ENCODE data around the gene ADGRB3. TPM values are rescaled to one million over a fixed set of nuclear protein-coding genes. Genes with fewer than 3 reads are reported as not detected.

The ADGRB3 gene
- polyA plus RNA-seq, 3 donors, result 0.08 to 0.46 (median 0.11) TPM

DNA sequence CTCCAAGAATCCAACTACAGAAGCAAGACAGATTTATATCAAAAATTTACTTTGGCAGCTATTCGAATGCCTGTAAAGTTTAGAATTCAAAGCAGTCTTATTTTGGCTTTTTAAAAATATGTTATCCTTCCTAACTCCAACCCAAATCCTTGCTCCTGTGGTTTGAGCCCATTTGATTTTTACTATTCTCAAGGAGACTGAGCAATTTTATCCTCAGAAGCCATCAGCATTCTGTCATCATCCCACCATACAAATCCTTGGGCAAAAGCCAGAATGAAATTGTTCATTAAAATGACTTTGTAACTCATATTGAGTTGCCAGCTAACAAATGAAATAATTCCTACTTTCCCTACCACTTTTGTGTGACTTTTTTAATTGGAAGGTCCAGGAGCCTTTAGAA, 392.8 kb downstream of the ADGRB3 start:
- WGBS, 3 donors, result 75 to 88% (median 78%) methylated on average over 1 of the region's 1 CpG
- H3K27ac ChIP-seq (ENCODE audit: low read depth, low read length), result no peak overlapping the region

DNA sequence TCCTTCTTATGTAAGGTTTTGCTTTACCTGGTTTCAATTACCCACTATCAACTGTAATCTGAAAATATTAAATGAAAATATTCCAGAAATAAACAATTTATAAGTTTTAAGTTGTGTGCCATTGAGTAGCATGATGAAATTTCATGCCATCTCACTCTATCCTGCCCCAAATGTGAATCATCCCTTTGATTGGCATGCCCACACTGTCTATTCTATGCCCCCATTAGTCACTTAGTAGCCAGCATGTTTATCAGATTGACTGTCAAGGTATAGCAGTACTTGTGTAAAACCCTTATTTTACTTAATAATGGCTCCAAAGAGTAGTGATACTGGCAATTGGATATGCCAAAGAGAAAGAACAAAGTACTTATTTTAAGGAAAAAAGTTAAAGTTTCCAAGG, 403.8 kb downstream of the ADGRB3 start:
- H3K27ac ChIP-seq (ENCODE audit: low read depth, low read length), result no peak overlapping the region

DNA sequence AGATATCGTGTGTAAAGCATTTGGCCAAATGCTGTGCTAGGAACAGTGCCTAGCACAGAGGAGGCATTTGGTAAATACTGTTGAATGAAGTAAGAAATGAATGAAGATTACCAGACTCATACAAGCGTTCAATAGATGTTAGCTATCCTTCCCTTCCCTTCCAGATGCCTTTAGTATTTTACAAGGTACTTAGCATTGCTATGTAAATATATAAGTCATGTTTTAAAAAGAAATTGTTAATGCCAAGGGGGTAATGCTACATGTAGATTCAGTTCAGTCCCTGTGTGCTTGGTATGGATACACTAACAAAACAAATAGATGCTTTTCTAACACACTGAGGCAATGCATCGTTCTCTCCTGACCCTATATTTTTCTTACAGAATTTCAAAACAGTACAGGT, 407.2 kb downstream of the ADGRB3 start:
- H3K27ac ChIP-seq (ENCODE audit: low read depth, low read length), result no peak overlapping the region
- 72 to 86% (median 73%) methylated on average over 3 of the region's 3 CpGs for WGBS, 3 donors

DNA sequence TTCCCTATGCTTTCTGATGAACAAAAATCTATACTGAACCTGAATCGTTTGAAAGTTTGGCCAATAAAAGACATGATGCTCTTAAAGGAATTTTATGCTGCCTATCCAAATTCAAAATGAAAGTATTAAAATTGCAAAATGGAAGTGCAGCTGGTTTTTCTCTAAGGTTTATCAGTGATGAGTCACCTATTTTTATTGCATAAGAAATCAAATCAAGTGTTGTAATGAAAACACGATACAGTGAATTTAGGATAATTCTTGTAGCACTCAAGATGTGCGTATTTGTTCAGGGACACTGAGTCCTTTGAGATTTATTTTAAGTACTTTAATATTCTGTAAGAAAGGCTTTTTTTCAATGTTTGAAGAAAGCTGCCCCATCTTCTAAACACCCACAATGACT, 409.5 kb downstream of the ADGRB3 start:
- 57 to 73% (median 63%) methylated on average over 3 of the region's 3 CpGs for WGBS, 3 donors
- H3K27ac ChIP-seq (ENCODE audit: low read depth, low read length), result no peak overlapping the region

DNA sequence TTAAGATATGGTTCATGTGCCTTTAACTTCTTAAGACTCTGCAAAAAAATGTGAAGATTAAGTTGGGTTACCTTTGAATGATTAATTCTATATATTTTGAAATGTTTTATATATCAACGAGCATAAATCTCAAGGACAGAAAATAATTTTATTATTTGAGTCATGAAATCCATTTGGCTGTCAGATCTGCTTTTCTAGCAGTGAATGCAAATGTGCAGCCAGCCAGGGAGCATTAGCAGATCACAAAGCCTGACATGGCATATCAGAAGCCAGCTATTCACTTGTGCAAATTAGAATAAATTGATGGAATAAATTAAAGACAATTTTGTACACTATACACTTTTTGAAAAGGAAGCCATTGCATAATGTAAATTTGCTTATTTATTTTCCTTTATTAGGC, 424.3 kb downstream of the ADGRB3 start:
- H3K27ac ChIP-seq (ENCODE audit: low read depth, low read length), result no peak overlapping the region
- 44 to 65% (median 63%) methylated on average over 1 of the region's 1 CpG for WGBS, 3 donors

DNA sequence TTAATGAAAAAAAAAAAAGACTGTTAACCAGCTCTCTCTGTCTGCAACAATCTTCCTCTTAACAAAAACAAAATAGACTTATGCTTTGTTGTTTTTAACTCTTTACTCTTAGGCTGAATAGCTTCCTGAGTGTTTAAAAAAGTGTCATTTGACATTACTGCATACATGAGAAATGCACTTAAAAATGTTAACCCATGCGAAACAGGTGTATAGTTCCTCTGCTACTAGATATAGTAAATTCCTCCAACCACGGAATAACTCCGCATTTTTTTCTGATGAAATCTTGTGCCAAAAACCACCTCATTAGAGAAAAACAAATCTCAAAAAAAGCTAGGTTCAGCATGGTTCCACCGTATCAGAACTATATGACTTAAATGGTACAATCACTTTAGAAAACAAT, 426.0 kb downstream of the ADGRB3 start:
- H3K27ac ChIP-seq (ENCODE audit: low read depth, low read length), result no peak overlapping the region
- 61 to 87% (median 80%) methylated on average over 4 of the region's 4 CpGs for WGBS, 3 donors

DNA sequence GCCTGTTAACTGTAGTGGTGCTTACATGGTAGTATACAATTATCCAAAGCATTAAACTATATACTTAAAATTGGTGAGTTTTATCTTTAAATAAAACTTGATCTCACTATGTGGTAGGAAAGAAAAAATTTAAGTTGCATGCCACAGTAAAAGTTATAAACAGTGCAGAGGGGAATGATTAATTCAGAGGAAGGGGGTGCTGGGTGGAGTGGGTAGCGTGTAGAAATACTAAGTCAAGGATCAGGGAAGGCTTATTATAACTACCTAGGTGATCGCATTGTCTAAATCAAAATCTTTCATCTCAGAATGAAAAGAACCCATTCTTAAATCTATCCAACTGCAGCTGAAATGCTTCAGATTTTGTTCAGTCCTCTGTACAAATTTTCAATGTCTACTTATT, 428.3 kb downstream of the ADGRB3 start:
- WGBS, 3 donors, result 84 to 99% (median 93%) methylated on average over 2 of the region's 2 CpGs
- H3K27ac ChIP-seq (ENCODE audit: low read depth, low read length), result no peak overlapping the region

DNA sequence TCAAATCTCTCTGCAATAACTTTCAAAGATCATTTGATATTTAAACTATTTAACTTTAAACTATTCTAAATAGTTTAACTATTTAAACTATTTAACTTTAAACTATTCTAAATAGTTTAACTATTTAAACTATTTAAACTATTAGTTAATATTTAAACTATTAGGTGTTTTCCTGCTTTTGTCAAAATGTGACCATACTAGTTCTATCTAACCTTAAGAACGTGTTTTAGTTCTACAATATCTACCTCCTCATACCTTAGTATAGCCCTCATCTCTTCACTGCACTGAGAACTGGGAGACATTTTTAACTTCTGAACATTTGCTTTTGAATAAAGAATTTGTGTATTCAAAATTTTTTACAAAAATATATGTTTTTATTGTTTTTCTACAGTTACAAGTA, 429.1 kb downstream of the ADGRB3 start:
- no peak overlapping the region for H3K27ac ChIP-seq (ENCODE audit: low read depth, low read length)
- 43 to 85% (median 74%) methylated on average over 1 of the region's 1 CpG for WGBS, 3 donors

DNA sequence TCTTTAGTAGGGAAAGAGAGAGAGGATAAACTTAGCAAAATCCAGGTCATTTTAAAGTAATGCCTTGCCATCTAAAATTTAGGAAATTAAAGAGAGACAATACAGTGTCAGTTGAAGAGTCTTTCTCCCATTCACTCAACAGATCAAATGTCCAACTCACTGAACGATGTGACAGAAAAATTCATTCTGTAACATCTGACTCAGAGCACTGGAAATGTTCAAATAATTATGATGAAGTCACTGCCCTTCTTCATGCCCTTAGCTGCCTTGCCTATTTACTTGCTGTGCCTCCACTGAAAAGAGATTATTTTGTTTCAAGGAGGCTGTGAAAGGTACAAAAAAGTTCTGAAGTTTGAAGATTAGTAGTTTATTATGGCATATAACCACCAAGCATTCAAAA, 434.8 kb downstream of the ADGRB3 start:
- no peak overlapping the region for H3K27ac ChIP-seq (ENCODE audit: low read depth, low read length)
- WGBS, 3 donors, result 72 to 81% (median 75%) methylated on average over 1 of the region's 1 CpG

DNA sequence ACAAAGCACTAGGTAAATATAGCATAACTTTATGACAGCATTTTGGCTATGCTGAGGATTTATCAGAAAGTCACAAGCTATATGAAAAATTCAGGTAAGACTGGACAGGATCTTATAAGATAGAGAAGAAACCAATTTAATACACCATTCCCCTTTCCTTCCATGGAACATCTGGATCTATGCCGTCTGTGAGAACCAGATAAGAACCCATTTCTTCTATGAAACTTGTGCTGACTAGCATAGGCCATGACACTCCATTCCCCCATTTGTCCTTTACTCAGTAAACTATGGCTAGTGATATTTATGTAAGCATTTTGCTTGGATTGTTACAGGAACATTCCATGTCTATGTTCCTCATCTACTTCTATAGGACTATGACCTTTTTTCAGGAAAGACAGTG, 437.7 kb downstream of the ADGRB3 start:
- WGBS, 3 donors, result 84 to 94% (median 88%) methylated on average over 1 of the region's 1 CpG
- H3K27ac ChIP-seq (ENCODE audit: low read depth, low read length), result no peak overlapping the region

DNA sequence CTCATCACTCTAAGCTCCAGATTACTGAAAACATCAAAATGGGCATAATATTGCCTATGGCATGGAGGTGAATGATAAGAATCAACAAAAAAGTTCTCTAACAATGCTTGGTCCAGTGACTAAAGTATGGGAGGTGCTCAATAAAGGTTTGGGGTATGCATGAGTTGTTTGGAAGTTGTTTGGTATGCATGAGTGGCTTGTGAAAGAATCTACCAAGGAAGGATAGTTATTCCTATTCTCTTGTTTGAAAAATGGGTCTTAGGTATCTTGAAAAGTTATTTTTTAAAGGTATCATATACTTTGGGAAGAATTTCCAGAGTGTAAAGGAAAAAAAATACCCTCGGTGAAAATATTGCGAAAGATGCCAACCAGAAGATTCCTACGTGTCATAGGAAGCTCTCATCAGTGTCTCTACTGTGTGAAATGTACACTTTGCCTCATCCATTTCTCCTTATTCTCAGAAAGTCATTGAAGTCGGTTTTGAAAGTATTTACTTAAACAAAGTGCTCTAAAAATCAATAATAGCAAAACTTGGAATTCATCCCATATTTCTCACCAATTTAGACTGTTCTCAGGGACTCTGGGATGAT, 449.8 kb downstream of the ADGRB3 start:
- H3K27ac ChIP-seq (ENCODE audit: low read depth, low read length), result no peak overlapping the region
- 43 to 79% (median 77%) methylated on average over 4 of the region's 4 CpGs for WGBS, 3 donors

DNA sequence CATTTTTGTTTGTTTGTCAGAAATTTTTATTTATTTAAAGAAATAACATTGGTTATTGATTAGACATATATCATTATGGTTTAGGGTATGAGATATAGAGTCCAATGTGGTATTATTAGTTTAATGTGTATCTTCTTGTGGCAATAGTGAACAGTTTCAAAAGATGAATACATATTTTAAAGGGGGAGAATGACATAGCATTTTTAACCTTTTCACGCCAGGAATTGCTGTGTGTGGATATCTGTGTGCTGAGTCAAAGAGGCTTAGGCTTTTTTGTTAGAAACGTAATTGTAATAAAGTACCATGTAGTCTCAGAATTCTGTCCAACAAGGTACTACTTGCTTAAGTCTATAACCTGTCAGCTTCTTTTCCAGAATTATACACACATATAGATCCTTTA, 451.6 kb downstream of the ADGRB3 start:
- 81 to 88% (median 82%) methylated on average over 2 of the region's 2 CpGs for WGBS, 3 donors
- H3K27ac ChIP-seq (ENCODE audit: low read depth, low read length), result no peak overlapping the region

DNA sequence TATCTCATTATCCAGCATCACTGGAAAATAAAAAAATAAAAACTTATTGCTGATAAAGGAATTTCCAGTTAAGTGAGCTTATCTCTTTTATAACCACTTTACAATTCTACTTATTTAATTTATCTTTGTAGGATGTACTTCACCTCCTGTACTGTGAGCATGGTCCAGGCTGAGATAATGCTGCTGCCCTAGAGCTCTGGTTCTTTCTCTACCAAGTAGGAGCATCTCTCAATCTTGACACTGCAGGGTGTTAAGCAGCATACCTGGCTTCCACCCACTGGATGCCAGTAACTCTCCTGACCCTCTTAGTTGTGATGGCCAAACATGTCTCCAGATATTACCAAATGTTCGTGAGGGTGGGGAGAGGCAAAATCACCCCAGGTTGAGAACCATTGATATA, 454.5 kb downstream of the ADGRB3 start:
- H3K27ac ChIP-seq (ENCODE audit: low read depth, low read length), result no peak overlapping the region

DNA sequence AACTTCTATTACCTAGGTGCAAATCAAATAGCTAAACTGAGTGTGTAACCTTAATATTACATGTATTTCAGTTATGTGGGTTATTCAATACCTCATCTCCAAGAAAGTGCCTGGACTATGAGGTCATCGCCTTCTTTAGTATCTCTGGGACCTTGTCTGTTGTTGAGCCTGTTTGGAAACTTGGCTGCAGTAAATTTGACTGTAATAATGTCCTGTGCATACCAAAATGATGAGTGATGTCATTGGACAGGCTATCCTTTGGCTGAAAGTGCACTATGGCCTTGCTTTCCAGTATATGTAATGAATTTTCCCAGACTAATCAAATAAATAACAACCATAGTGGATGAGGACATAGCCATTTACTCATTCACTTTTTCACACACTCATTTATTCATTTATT, 455.1 kb downstream of the ADGRB3 start:
- WGBS, 3 donors, result 67 to 81% (median 67%) methylated on average over 1 of the region's 1 CpG
- H3K27ac ChIP-seq (ENCODE audit: low read depth, low read length), result no peak overlapping the region

More for the DNA sequence above, 454.5 kb downstream of the ADGRB3 start:
- WGBS, 3 donors, result 55 to 79% (median 72%) methylated on average over 1 of the region's 1 CpG

DNA sequence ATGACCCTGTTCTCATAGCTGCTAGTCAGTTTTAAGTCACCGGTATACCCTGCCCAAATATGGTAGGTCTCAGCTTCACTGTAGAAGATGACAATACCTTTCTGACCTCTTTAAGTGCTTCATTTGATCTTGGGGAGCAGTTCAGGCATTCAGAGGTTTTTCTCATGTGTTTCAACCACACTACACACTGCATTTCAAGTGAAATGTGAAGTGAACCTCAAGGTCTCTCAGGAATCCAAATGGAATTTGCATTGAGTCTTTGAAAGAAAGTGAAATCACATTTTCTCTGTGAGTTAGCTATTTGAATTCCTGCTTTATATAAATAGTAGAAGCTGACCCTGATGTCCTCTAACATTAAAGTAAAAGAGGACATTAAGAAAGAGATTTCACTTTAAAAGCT, 461.6 kb downstream of the ADGRB3 start:
- WGBS, 3 donors, result 68 to 86% (median 75%) methylated on average over 1 of the region's 1 CpG
- no peak overlapping the region for H3K27ac ChIP-seq (ENCODE audit: low read depth, low read length)

DNA sequence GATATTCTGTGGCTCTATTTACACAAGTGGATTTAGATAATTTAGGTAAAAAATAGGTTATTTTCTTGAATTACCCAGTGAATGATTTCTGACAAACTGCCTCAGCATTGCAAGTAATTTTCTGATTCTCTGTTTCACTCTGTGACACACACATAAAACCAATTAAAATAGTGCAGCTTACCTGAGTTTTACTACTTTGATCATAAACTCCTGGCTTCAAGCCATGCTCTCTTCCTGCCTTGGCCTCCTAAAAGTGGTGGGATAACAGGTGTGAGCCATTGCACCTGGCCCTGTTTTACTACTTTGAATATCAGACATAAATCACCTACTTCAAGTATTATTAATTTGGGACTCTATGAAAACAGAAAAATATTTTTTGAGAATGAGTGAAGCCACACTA, 462.9 kb downstream of the ADGRB3 start:
- H3K27ac ChIP-seq (ENCODE audit: low read depth, low read length), result no peak overlapping the region

DNA sequence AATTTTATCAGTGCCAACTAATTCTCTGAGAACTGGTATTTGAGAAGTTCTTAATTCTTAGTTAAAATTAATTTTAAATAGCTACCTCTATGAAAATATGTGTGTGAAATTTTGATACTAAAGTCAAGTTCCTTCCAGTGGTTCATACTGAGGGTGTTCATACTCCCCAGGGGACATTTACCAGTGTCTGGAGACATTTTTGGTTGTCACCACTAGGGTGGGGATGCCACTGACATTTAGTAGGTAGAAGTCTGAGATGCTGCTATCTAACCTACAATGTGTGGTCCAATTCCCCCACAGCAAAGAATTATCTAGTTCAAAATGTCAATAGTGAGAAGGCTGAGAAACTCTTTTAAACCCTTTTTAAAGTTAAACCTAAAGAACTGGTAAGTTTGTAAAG, 463.8 kb downstream of the ADGRB3 start:
- H3K27ac ChIP-seq (ENCODE audit: low read depth, low read length), result no peak overlapping the region

DNA sequence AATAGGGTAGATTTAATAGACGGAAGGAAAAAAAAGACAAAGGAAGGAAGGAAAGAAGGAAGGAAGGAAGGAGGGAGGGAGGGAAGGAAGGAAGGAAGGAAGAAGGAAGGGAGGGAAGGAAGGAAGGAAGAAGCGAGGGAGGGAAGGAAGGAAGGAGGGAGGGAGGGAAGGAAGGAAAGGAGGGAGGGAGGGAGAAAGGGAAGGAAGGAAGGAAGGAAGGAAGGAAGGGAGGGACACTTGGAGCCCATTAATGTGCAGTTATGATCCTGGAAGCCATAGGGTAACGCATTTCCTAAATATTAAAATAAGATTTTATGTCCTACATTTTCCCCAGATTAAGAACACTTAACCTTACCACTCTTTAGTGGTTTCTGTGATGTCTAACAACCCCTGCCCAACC, 465.7 kb downstream of the ADGRB3 start:
- WGBS, 3 donors, result 90 to 98% (median 90%) methylated on average over 3 of the region's 3 CpGs

DNA sequence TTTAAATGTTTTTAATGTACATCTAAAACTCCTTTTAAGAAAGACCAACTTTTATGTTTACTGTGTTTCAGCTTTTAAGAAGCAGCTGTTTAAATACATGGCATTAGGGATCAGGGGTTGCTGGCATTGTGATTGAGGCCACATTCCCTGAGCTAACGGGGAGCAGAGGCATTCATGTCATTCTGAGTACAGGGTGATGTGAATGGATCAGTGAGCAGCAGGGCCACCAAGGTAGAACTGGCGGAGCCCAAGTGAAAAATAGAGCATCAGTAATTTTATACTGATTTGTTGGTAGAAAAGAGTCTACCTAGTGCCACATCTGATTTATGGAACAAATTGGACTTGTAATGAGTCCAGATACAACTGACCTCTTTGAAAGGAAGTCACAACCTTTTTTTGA, 467.3 kb downstream of the ADGRB3 start:
- WGBS, 3 donors, result 52 to 78% (median 75%) methylated on average over 2 of the region's 2 CpGs
- H3K27ac ChIP-seq (ENCODE audit: low read depth, low read length), result no peak overlapping the region

More for the DNA sequence above, 465.7 kb downstream of the ADGRB3 start:
- H3K27ac ChIP-seq (ENCODE audit: low read depth, low read length), result no peak overlapping the region

DNA sequence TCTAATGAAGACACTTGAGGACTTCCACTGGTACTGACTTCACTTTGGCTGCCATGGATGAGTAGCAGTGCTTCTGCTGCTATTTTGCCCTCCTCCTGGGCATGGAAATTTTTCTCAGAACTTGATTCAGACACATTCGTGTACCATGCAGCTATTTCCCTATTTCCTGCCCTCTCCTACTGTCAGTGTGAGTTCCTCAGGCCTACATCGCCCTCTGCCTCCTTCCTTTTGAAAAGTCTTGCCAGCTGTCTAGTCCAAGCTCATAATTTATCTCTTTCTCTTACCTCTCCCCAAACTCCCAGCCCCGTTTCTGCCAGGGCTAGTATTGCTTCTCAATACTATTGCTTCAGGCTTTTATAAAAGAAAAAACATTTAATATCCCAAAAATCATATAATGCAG, 470.2 kb downstream of the ADGRB3 start:
- no peak overlapping the region for H3K27ac ChIP-seq (ENCODE audit: low read depth, low read length)
- 47 to 60% (median 54%) methylated on average over 3 of the region's 3 CpGs for whole genome bisulfite sequencing, 3 donors

DNA sequence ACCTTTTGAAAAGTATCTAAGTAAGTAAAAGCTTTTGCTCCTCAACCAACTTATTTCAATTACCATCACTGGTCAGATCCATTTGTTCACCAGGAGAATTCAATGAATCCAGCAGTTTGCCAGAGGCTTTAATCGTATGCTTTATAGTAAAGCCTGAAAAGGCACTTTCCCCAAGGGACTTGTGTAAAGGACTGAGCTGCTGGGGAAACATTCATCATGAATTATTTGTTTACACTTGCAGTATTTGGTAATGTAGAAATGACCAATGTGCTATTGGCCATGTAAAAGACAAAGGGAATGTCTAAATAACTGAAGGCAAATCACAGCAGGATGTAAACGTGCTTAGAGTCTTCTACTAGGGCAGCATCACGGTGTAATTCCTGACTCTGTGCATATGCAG, 471.4 kb downstream of the ADGRB3 start:
- H3K27ac ChIP-seq (ENCODE audit: low read depth, low read length), result no peak overlapping the region
- WGBS, 3 donors, result 48 to 60% (median 59%) methylated on average over 3 of the region's 3 CpGs

All from adipose tissue (tissue), 3 donors.